Uterus (tissue), 2 donors: ENCODE results near the gene PAPLN.

ENCODE experiments used
- POLR2A ChIP-seq, 2 donors: fragments of 450-650 bp; IDR thresholded peaks; one replicate each; pipeline ENCODE4 v1.6.1; 2016; ENCODE audit warnings: antibody characterized with exemption in 2 of 2, mild to moderate bottlenecking in 1 of 2, moderate library complexity in 1 of 2
- TF ChIP-seq, protein P1 (sequence below), 4 experiments: fragments of 200-600 bp in 2 of 4; fragments of 450-650 bp in 2 of 4; sonication (generic) in 2 of 4; IDR thresholded peaks; one replicate each; pipeline ENCODE4 v1.5.1; 2016 to 2019; ENCODE audit warnings: antibody characterized with exemption in 4 of 4, mild to moderate bottlenecking in 2 of 4, moderate library complexity in 1 of 4

DNA sequence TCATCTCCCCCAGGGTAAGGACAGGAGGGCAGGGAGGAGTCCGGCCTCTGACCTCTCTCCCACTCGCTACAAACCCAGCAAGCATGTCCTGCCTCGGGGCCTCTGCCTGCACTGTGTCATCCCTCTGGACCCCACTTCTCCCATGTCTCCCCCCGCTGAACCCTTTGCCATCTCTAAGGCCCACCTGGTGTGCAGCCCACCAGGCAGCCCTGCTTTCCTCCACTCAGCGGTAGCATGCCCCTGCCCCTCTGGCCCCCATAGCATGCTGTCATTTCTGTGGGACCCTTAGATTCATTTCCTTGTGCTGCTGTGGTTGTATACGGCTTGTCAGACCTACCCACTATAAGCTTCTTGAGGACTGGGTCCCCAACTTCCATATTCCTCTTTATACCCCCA lies 17.7 kb downstream of the PAPLN start:
- TF ChIP-seq, protein P1, sequence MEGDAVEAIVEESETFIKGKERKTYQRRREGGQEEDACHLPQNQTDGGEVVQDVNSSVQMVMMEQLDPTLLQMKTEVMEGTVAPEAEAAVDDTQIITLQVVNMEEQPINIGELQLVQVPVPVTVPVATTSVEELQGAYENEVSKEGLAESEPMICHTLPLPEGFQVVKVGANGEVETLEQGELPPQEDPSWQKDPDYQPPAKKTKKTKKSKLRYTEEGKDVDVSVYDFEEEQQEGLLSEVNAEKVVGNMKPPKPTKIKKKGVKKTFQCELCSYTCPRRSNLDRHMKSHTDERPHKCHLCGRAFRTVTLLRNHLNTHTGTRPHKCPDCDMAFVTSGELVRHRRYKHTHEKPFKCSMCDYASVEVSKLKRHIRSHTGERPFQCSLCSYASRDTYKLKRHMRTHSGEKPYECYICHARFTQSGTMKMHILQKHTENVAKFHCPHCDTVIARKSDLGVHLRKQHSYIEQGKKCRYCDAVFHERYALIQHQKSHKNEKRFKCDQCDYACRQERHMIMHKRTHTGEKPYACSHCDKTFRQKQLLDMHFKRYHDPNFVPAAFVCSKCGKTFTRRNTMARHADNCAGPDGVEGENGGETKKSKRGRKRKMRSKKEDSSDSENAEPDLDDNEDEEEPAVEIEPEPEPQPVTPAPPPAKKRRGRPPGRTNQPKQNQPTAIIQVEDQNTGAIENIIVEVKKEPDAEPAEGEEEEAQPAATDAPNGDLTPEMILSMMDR (IDR thresholded peaks at IDR 0.05): no peak
- no peak for TF ChIP-seq POLR2A (IDR thresholded peaks at IDR 0.05)
